GM18861 (cell line): ENCODE data around the gene TTF2.

Source experiments
- ATAC-seq: cut with Tn5 transposase; IDR thresholded peaks from one replicate; pipeline ENCODE4 v1.9.1; 2021; ENCODE audit not compliant: unreplicated experiment

Gene TTF2

DNA sequence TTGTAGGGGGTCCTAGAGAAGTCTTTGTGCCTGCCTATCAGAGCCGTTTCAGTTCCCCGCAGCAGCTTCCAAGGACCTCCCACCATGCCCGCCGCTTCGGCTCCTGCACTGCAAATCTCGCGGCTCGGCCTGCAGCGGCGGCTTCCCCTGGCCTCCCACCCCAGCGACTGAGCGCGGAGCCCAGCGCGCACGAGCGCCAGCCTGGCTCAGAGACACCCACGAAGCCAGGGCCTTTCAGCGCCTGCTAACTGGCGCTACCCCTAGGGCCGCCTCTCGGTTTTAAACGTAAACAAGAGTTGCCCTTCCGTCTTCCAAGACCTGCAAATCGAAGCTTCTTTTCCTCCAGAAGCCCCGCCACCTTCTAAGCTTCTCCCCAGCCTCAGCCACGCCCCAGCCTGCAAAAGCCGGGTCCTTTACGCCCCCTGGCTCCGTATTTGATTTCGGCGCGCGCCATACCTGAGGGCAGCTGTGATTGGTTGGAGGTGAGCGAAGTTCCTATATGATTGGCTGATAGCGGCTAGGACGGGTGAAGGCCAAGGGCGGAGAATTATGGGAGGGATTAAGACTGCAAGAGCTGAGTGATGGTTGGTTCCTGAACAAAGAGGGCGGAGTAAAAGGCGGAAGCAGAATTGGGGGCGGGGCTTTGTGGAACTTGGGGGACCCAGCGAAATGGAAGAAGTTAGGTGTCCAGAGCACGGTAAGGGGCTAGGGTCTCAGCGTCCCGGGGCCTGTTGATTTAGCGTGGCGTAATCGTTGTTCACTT, at the start of gene TTF2:
TSS of gene TTF2 (plus strand) at position 649 of the 763 bp plus-strand sequence. CDS start at position 670, 21 bp downstream.
- peak; percentile 92 for ATAC-seq

DNA sequence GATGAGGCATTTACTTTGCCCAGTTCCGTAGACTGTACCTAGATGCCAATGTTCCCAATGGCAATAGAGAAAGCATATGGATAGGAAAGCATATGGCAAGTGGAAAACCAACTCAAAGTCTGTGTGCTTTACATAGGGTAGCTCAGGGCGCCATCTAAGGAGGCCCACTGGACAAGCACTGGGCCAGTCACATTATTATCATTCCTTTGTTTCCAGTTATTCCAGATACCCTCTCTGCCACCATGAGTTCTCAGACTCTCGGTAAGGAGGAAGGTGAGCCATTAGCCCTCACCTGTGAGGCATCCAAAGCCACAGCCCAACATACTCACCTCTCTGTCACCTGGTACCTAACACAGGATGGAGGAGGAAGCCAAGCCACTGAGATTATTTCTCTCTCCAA, 48.8 kb upstream of the TTF2 start:
- no peak for ATAC-seq

DNA sequence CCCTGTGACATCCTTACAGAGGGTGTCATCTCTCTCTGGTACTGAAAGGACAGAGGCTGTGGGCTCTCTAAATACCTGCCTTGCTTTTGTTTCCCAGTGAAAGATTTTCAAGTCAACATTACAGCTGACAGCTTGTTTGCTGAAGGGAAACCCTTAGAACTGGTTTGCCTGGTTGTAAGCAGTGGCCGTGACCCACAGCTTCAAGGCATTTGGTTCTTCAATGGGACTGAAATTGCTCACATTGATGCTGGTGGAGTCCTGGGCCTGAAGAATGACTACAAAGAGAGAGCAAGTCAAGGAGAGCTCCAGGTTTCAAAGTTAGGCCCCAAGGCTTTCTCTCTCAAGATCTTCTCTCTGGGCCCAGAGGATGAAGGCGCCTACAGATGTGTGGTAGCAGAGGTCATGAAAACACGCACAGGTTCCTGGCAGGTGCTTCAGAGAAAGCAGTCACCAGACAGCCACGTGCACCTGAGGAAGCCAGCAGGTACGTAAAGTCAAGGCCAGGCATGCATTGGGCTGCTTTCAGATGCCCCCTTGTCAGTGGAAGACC, 46.7 kb upstream of the TTF2 start:
- no peak for ATAC-seq

DNA sequence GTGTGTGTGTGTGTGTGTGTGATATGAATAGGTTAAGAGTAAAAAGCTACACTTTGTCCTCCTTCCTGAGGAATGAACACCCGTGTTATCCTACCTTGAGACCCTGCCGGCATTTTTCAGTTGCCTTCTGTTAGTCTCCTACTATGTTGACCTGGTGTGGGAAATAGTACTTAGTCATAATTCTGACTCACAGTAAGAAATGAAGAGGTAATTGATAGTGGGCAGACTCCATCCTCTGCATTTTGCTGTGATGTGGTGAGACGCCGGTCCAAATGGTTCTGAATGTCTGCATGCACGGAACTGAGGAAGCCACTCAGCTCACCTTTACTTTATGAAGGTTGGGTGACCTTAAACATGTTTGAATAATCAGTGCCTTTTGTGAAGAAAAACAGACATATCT, 45.9 kb upstream of the TTF2 start:
- ATAC-seq, result no peak

DNA sequence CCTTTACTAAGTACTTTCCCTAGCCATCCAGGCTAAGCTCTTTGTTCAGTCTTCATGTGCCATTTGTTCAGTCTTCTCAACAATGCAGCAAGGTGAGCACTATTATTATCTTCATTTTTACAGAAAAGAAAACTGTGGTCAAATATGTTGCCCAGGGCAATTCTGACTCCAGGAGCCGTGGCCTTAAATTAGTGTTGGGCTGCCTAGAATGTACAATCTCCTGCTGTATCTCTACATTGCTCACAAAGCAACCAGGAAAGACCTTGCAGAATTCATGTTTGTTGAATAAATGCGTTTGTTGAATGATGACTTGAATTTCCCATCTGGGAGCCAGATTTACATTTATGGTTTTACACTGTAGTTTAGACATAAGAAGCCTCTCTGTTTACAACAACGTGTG, 44.4 kb upstream of the TTF2 start:
- ATAC-seq, result no peak

DNA sequence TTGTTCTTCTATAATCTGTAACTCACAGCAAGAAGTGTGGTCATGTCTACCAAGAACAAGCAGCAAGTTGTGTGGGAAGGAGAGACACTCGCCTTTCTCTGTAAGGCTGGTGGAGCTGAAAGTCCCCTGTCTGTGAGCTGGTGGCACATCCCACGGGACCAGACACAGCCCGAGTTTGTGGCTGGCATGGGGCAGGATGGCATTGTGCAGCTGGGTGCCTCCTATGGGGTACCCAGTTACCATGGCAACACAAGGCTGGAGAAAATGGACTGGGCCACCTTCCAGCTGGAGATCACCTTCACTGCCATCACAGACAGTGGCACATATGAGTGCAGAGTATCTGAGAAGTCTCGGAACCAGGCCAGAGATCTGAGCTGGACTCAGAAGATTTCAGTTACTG, 43.1 kb upstream of the TTF2 start:
- no peak for ATAC-seq

DNA sequence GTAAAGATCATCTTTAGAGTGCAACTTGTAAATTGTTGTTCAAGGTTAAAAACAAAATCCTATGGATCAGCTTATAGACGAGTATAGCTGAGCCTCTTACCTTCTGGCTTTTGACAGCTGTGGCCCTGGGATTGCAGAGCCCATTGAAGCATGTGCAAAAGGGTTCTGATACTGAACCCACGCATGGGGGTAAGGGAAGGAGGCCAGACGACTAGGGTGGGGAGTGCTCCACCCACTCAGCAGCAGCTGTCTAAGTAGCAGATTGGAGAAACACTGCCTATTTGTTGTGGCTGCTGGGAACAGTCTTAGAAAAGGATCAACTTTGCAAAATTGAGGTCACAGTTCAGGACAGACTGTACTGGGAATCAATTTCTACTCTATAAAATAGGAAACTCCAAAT, 42.5 kb upstream of the TTF2 start:
- ATAC-seq, result no peak

DNA sequence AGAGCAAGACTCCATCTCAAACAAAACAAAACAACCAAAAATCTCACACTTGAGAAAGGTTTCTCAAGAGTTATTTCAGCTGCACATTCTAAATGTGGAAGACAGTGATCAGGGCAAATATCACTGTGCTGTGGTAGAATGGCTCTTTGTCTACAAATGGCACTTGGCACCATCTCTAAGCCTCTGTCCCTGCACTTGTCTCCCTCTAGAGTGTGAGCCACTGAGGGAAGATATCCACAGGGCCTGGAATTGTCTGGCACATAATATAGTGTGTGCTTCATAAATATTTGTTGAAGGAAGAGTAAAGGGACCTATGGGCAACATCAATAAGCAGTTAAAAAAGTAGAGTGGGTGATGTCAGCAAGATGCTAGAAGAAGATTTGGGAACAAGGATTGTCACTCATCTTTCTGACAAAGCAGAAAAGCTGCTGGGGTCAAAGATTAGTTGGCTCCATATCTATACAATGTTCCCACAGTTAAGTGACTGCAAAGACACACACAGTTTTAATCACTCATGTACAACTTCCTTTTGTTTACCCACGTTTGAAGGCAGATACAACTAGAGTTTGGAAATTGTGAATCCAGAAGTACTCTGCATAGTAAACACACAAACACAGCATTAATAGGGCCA, 39.5 kb upstream of the TTF2 start:
- no peak for ATAC-seq

DNA sequence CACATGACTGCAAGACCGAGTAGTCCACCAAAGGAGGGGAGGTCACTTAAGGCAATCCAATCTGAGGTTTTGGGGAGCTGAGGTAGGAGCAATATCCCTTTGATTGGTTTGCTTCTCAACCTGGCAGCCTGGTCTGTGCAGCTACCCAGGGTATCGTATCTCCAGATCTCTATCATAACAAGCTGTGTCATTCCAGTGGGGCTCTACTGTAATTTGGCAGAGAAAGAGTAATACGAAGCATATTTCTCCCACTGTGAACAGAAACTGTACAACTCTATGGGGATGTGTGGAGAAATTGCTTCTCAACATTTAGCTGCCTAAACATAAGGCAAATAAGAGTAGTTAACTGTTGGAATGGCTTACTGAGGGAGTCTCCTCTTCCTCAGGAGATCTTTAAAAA, 38.0 kb upstream of the TTF2 start:
- no peak for ATAC-seq

DNA sequence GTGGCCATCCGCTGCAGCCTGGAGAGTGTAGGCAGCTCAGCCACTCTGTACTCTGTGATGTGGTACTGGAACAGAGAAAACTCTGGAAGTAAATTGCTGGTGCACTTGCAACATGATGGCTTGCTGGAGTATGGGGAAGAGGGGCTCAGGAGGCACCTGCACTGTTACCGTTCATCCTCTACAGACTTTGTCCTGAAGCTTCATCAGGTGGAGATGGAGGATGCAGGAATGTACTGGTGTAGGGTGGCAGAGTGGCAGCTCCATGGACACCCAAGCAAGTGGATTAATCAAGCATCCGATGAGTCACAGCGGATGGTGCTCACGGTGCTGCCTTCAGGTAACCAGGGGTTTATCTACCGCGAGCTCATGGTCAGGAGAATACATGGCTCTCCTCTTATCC, 34.6 kb upstream of the TTF2 start:
- no peak for ATAC-seq

DNA sequence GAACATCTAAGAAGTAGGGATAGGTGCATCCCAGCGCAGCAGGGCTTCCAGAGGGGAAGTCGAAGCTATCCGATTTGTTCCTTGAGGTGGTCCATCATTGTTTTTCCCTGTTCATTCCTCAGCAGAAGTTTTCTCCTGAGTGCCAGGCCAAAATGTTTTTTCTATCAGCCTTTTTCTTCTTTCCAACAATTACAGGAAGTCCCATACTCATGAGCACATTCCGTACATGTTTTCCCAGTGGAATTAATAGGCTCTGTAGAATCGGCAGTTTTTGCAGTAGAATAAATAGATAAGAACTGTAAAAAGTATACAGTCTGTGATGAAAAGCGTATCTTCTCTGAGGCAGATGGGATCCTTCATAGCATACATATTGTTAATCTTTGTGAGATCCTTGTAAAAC, 33.8 kb upstream of the TTF2 start:
- no peak for ATAC-seq

DNA sequence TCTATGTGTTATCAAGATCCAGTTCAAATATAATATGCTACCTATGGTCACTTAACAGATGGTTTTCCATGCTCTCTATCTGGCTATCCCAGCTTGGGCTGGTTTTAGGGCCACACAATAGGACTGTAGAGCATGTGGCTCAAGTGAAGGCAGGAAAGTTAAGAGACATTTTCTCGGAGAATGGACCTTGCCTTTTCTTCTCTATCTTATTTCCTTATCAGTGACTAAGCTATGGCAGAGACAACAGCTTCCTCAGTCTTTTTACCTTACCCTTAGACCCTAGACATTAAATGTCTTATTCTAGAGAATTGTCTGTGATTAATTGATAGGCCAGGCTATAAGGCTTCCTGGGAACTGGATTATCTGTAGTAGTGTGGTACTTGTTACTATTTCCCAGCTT, 30.4 kb upstream of the TTF2 start:
- ATAC-seq, result no peak

DNA sequence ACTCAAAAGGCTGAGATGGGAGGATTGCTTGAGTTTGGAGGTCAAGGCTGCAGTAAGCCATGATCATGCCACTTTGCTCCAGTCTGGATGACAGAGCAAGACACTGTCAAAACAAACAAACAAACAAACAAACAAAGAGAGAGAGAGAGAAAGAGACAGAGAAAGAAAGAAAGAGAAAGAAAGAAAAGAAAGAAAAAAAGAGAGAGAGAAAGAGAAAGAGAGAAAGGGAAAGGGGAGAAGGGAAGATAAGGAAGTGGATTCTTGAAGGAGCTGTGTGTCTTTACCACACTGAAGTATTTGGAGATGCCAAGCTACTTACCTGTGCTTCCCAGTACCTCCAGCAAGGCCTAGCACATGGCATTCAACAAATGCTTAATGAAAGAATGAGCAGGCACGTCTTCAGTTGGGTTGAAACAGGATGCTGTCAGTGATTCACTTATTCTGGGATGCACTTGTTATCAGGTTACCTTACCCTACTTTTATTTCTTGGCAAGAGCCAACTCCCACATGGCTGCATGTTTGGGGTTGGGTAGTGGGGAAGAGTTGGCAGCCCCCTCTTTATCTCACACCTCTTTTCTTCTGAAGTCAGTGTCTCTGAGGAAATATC, 29.8 kb upstream of the TTF2 start:
- no peak for ATAC-seq

DNA sequence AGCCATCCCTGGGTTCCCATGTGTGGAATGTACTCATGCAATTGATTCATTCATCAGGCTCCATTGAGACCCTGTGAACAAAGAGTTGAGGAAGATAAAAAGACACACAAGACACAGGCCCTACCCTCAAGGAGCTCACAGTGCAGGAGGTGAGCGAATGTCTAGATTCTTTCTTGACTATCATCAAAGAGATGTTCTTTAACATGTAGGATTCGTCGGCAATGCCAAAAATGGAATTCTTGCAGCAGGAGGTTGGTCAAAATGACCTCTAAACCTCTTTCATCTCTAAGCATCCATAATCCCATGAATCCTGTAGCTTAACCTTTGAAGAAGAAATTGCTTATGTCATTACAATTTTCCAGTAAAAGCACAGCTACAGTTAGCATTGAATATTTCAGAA, 27.9 kb upstream of the TTF2 start:
- ATAC-seq, result no peak

DNA sequence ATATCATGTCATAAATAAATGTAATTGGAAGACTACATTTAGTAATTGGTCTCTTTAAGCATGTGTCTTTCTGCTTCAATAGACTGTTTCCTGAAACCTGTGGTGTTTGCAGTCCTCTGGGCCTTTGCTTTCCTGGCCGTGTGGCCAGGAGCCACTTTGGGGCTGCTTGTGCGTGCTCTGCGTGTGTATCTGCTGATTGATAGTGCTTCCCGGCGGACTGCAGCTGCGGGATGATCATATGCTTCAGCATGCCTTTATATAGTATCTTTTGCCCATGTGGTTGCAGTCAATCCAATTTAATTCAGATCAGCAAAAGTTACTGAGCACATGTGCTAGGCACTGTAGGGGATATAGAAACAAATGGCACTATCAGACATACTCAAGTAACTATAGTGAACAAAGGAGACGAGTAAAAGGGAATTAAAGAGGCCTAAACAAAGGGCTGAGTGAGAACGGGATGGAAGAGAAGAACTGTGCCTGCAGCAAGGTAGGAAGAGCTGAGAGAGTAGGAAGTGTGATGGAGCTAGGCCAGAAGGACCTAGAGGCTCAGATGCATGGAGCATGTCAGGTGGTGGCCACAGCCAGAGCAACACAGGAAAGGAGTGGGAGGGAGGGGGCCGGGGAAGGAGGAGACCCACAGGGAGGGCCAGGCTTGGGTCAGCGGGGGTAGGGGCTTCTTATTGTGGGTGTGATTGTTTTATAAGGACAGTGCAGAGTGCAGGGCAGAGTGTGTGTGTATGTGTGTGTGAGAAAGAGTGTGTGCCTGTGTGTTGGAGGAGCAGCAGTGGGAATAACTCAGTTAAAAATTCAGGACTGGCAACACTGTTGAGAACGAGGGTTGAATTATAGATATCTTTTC, 27.2 kb upstream of the TTF2 start:
- ATAC-seq, result no peak

DNA sequence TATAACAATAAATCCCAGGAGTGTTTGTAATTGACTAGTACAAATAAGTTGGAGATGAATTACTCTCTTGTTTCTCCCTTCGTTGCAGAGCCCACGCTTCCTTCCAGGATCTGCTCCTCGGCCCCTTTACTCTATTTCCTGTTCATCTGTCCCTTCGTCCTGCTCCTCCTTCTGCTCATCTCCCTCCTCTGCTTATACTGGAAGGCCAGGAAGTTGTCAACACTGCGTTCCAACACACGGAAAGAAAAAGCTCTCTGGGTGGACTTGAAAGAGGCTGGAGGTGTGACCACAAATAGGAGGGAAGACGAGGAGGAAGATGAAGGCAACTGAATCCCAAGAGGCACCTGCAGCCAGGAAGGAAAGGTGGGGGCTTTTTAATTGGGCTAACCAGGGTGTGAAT, 26.4 kb upstream of the TTF2 start:
- no peak for ATAC-seq

DNA sequence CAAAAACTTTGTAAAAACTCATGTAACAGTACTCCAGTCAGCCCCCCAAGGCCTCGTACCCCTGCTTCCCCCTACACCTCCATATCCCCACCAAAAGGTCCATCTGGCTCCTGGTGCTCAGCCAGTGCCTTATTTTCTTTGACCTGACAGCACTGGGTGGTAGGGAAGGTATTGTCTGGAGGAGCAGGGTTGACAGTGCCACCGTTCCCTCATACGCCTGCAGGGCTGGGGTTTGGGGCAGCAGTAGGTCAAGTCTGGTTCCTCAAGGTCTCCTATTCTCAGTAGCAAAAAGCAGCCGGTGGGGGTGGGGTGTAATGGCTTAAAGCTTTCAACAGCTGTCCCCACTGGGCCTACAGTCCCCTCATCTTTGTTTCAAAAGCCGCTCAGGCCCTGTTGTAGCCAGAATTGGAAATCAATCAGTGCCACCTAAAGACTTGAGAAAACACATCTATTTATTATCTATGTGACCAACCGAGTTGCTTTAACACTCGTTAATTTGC, 25.3 kb upstream of the TTF2 start:
- no peak for ATAC-seq

DNA sequence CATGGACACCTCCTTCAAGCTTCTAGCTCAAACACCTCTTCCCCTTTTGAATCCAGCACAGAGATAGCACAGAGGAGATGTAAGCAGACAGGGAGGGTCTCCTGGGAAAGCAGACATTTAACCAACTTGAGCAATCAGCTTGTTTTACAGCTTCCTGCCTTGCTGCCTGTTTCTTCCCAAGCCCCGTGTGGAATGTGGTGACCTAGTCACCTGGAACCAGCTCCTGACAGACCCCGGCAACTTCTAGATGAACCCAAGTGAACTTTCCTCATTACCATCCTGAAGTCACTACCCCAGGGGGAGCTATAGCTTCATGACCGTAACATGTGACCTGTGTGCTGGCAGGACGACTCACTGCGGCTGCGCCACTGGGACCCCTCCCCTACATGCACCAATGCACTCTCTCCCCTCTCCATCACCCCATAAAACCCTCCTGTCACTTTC, 24.1 kb upstream of the TTF2 start:
- ATAC-seq, result no peak

DNA sequence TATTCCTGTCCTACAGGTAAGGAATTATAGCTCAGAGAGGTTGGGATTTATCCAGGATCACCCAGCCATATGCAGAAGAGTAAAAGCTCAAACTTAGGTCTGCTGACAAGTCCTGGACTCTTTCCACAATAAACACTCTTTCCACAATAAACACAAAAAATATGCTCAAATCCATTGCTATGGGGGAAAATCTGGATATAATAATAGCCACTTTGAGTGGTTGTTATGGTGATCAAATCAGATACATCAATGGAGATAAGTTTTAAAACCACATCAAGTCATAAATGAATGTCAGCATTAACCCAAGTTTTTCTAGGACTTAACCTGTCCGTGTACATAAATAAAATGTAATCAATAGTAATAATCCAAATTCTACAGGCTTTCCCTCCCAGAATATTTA, 22.3 kb upstream of the TTF2 start:
- no peak for ATAC-seq

DNA sequence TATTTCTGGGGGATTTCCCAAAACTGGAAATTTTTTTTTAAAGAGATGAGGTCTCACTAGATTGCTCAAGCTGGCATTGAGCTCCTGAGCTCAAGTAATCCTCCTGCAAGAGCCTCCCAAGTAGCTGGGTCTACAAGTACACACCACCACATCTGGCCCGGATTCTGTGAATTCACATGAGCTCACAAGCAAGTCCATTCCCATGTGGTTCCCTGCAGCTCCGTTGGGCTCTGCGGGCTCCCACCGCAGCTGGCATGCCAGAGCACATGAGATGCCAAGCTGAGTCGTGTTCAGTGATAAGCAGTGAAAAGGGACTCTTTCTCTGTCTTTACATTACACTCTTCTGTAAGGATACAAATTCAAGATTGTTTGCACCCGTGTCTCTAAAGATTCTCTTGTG, 21.9 kb upstream of the TTF2 start:
- ATAC-seq, result no peak

DNA sequence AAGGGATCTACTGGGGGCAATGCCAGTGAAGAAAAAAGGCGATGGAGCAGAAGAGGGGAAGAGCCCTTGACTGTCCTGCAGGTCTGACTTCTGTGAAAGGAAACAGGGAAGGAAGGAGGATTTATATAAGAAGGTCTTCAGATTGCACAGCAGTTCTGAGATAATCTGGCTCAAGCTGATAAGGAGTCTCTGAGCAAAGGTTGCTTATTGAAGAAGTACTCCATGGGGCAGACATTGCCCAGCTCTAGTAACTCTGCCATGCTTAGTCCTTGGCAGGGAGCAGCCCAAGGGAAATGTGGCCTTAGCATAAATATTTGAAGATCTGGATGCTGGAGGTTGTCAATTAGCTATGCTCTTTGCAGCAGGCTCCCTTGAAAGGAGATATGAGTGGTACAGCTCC, 15.9 kb upstream of the TTF2 start:
- ATAC-seq, result no peak
